ENCODE measurements around the gene AGBL4.

DNA sequence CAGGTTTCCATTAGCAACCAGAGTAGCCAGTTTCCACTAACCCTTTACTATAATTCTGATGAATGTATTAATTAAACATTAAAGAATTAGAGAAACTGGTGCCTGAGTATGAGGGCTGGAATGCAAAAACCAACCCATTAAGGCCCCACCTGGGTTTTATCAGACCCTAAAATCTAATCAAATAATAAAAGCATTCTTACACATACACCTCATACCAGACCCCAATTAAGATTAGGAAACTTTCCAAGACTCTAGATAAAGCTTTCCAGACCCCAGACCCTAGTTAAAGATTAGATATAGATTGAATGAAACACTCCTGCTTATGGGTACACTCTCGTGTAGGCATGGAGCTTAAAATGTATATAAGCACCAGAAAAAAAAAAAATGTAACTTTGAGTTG is 665.7 kb downstream of the AGBL4 start:
- TF ChIP-seq ZFX (IDR thresholded peaks at IDR 0.05; ENCODE audit: borderline replicate concordance): no peak
- TF ChIP-seq, protein P1, sequence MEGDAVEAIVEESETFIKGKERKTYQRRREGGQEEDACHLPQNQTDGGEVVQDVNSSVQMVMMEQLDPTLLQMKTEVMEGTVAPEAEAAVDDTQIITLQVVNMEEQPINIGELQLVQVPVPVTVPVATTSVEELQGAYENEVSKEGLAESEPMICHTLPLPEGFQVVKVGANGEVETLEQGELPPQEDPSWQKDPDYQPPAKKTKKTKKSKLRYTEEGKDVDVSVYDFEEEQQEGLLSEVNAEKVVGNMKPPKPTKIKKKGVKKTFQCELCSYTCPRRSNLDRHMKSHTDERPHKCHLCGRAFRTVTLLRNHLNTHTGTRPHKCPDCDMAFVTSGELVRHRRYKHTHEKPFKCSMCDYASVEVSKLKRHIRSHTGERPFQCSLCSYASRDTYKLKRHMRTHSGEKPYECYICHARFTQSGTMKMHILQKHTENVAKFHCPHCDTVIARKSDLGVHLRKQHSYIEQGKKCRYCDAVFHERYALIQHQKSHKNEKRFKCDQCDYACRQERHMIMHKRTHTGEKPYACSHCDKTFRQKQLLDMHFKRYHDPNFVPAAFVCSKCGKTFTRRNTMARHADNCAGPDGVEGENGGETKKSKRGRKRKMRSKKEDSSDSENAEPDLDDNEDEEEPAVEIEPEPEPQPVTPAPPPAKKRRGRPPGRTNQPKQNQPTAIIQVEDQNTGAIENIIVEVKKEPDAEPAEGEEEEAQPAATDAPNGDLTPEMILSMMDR (IDR thresholded peaks at IDR 0.05): no peak

Data from 22Rv1 (cell line).